Uterus (tissue), 2 donors: ENCODE data around the gene COQ6.

Source experiments
- POLR2A ChIP-seq, 2 donors: fragments of 450-650 bp; IDR thresholded peaks; one replicate each; pipeline ENCODE4 v1.6.1; 2016; ENCODE audit warnings: antibody characterized with exemption in 2 of 2, mild to moderate bottlenecking in 1 of 2, moderate library complexity in 1 of 2
- TF ChIP-seq, protein P1 (sequence below), 4 experiments: fragments of 200-600 bp in 2 of 4; fragments of 450-650 bp in 2 of 4; sonication (generic) in 2 of 4; IDR thresholded peaks; one replicate each; pipeline ENCODE4 v1.5.1; 2016 to 2019; ENCODE audit warnings: antibody characterized with exemption in 4 of 4, mild to moderate bottlenecking in 2 of 4, moderate library complexity in 1 of 4

GRCh38 chr14:73961192-73961591, 11.1 kb downstream of the COQ6 start:
- TF ChIP-seq, protein P1, sequence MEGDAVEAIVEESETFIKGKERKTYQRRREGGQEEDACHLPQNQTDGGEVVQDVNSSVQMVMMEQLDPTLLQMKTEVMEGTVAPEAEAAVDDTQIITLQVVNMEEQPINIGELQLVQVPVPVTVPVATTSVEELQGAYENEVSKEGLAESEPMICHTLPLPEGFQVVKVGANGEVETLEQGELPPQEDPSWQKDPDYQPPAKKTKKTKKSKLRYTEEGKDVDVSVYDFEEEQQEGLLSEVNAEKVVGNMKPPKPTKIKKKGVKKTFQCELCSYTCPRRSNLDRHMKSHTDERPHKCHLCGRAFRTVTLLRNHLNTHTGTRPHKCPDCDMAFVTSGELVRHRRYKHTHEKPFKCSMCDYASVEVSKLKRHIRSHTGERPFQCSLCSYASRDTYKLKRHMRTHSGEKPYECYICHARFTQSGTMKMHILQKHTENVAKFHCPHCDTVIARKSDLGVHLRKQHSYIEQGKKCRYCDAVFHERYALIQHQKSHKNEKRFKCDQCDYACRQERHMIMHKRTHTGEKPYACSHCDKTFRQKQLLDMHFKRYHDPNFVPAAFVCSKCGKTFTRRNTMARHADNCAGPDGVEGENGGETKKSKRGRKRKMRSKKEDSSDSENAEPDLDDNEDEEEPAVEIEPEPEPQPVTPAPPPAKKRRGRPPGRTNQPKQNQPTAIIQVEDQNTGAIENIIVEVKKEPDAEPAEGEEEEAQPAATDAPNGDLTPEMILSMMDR (IDR thresholded peaks at IDR 0.05) = no peak
- TF ChIP-seq POLR2A (IDR thresholded peaks at IDR 0.05) = no peak
